Activated CD8-positive, alpha-beta memory T cell treated with anti-CD3 and anti-CD28 coated beads, Interleukin-2, amount 50 U/mL, for 1 hour (primary cell): ENCODE results near the gene ARHGAP28.
"Not testable (repeated sequence)": the region's sequence is repeated elsewhere in the genome, so short reads cannot be mapped to it uniquely, and the experiment has no call there.

ENCODE experiments used
- DNase-seq: peaks from one replicate; pipeline ENCODE4 v3.0.0-alpha.2; 2020; ENCODE audit errors: extremely low read depth

ARHGAP28 gene

GRCh38 chr18:6923220-6923619, 193.7 kb downstream of the ARHGAP28 start:
- no peak for DNase-seq

GRCh38 chr18:6927153-6927552, 197.6 kb downstream of the ARHGAP28 start:
- no peak for DNase-seq

- no peak for DNase-seq
These were observed 198.8 kb downstream of the ARHGAP28 start for GRCh38 chr18:6928359-6928758.

GRCh38 chr18:6929370-6930102, 200.0 kb downstream of the ARHGAP28 start:
- DNase-seq, result no peak

- DNase-seq, result no peak
These were observed 205.3 kb downstream of the ARHGAP28 start for GRCh38 chr18:6934859-6935258.

GRCh38 chr18:6938003-6938402, 208.5 kb downstream of the ARHGAP28 start:
- DNase-seq, result no peak

- DNase-seq, result not testable (repeated sequence)
These were observed 208.9 kb downstream of the ARHGAP28 start for GRCh38 chr18:6938403-6938802.

GRCh38 chr18:6939972-6940371, 210.5 kb downstream of the ARHGAP28 start:
- no peak for DNase-seq

- DNase-seq, result no peak
These were observed 210.9 kb downstream of the ARHGAP28 start for GRCh38 chr18:6940451-6940850.

GRCh38 chr18:6941996-6942395, 212.5 kb downstream of the ARHGAP28 start:
- DNase-seq, result no peak

- DNase-seq, result no peak
These were observed 213.2 kb downstream of the ARHGAP28 start for GRCh38 chr18:6942742-6943141.

GRCh38 chr18:6943143-6943542, 213.6 kb downstream of the ARHGAP28 start:
- DNase-seq, result no peak

- no peak for DNase-seq
These were observed 218.0 kb downstream of the ARHGAP28 start for GRCh38 chr18:6947338-6948030.

- no peak for DNase-seq
These were observed 219.0 kb downstream of the ARHGAP28 start for GRCh38 chr18:6948281-6949055.

GRCh38 chr18:6949800-6950586, 220.5 kb downstream of the ARHGAP28 start:
- DNase-seq, result no peak

GRCh38 chr18:6950641-6951040, 221.1 kb downstream of the ARHGAP28 start:
- no peak for DNase-seq

- DNase-seq, result no peak
These were observed 222.0 kb downstream of the ARHGAP28 start for GRCh38 chr18:6951336-6952090.

- DNase-seq, result no peak
These were observed 225.0 kb downstream of the ARHGAP28 start for GRCh38 chr18:6954501-6954900.

- no peak for DNase-seq
These were observed 225.8 kb downstream of the ARHGAP28 start for GRCh38 chr18:6955304-6955703.

GRCh38 chr18:6956495-6956894, 227.0 kb downstream of the ARHGAP28 start:
- DNase-seq, result no peak

GRCh38 chr18:6956999-6957398, 227.5 kb downstream of the ARHGAP28 start:
- no peak for DNase-seq
